OCI-LY1 (cell line): ENCODE measurements around the gene MAP3K7.

Experiments
- H2AFZ ChIP-seq: fragments of 200-600 bp; sonication (generic), shearing (Covaris generic); 2 replicates; pipeline ENCODE4 v1.6.0; 2014; ENCODE audit warnings: antibody characterized with exemption, mild to moderate bottlenecking, low read length
- H3F3A ChIP-seq: fragments of 200-600 bp; sonication (generic), shearing (Covaris generic); 2 replicates; pipeline ENCODE4 v1.6.0; 2014; ENCODE audit warnings: mild to moderate bottlenecking, antibody characterized with exemption, low read length, moderate library complexity; ENCODE audit not compliant: insufficient read depth
- H3K27ac ChIP-seq: fragments of 200-600 bp; sonication (generic); 2 replicates; pipeline ENCODE4 v1.5.1; 2014; ENCODE audit warnings: low read length, mixed run types, mild to moderate bottlenecking, low read depth; ENCODE audit not compliant: poor library complexity, severe bottlenecking
- H3K27me3 ChIP-seq: fragments of 200-600 bp; sonication (generic); 2 replicates; pipeline ENCODE4 v1.6.0; 2014; ENCODE audit warnings: antibody characterized with exemption, mild to moderate bottlenecking, low read length, moderate library complexity; ENCODE audit not compliant: insufficient read depth
- H3K36me3 ChIP-seq: fragments of 200-600 bp; sonication (generic); 2 replicates; pipeline ENCODE4 v1.6.1; 2014; ENCODE audit warnings: mild to moderate bottlenecking, antibody characterized with exemption, low read length, moderate library complexity, mixed read lengths; ENCODE audit not compliant: insufficient read depth
- H3K4me1 ChIP-seq: fragments of 200-600 bp; sonication (generic); 2 replicates; pipeline ENCODE4 v1.5.1; 2014; ENCODE audit warnings: mild to moderate bottlenecking, low read length, moderate library complexity; ENCODE audit not compliant: insufficient read depth, severe bottlenecking
- H3K4me2 ChIP-seq: fragments of 200-600 bp; sonication (generic), shearing (Covaris generic); 2 replicates; pipeline ENCODE4 v1.6.1; 2014; ENCODE audit warnings: low read length
- H3K4me3 ChIP-seq: fragments of 200-600 bp; sonication (generic); 2 replicates; pipeline ENCODE4 v1.5.1; 2014; ENCODE audit warnings: low read length, low read depth, mild to moderate bottlenecking, mixed read lengths; ENCODE audit not compliant: poor library complexity, severe bottlenecking
- H3K79me2 ChIP-seq: fragments of 200-600 bp; shearing (Covaris generic); 2 replicates; pipeline ENCODE4 v1.6.1; 2016; ENCODE audit warnings: mixed run types, low read length, mixed read lengths; ENCODE audit not compliant: insufficient read depth
- H3K9ac ChIP-seq: fragments of 200-600 bp; sonication (generic), shearing (Covaris generic); 2 replicates; pipeline ENCODE4 v1.6.1; 2014; ENCODE audit warnings: mild to moderate bottlenecking, low read length, mixed read lengths
- H3K9me2 ChIP-seq: fragments of 200-600 bp; sonication (generic), shearing (Covaris generic); 2 replicates; pipeline ENCODE4 v1.6.1; 2014; ENCODE audit warnings: low read depth, mild to moderate bottlenecking, low read length, mixed read lengths
- H3K9me3 ChIP-seq: fragments of 200-600 bp; shearing (Covaris generic); 2 replicates; pipeline ENCODE4 v1.6.1; 2014; ENCODE audit warnings: low read length, mixed read lengths
- H4K20me1 ChIP-seq: fragments of 200-600 bp; sonication (generic), shearing (Covaris generic); 2 replicates; pipeline ENCODE4 v1.6.0; 2016; ENCODE audit warnings: mild to moderate bottlenecking, low read length; ENCODE audit not compliant: insufficient read depth
- CTCF ChIP-seq: fragments of 200-600 bp; sonication (generic), shearing (Covaris generic); IDR thresholded peaks from 2 replicates; pipeline ENCODE4 v1.5.1; 2017; ENCODE audit warnings: mild to moderate bottlenecking, antibody characterized with exemption, low read length, moderate library complexity, mixed read lengths
- EZH2 ChIP-seq: fragments of 200-600 bp; sonication (generic), shearing (Covaris generic); IDR thresholded peaks from 2 replicates; pipeline ENCODE4 v1.8.0; 2017; ENCODE audit warnings: borderline replicate concordance, mixed run types, mild to moderate bottlenecking, antibody characterized with exemption, low read length, moderate library complexity, mixed read lengths

MAP3K7 gene

GRCh38 chr6:90619221-90619620, 32.3 kb upstream of the MAP3K7 start:
- no peaks in the 10 kb centered on the region for H3K9me2 ChIP-seq
- H3K36me3 ChIP-seq, result no peaks in the 10 kb centered on the region
- no peak overlapping the region for H3K4me2 ChIP-seq
- H3K27me3 ChIP-seq, result no peaks in the 10 kb centered on the region; the same call in 1 of the 2 replicates
- H3K4me1 ChIP-seq, result no peaks in the 10 kb centered on the region
- no peaks in the 10 kb centered on the region for H3K79me2 ChIP-seq
- no peak overlapping the region for H3K27ac ChIP-seq
- H3K4me3 ChIP-seq, result no peak overlapping the region
- TF ChIP-seq EZH2 (no peak), CTCF (no peak)
- no peak overlapping the region for H3K9ac ChIP-seq
- no peaks in the 10 kb centered on the region for H3F3A ChIP-seq
- no peaks in the 10 kb centered on the region for H4K20me1 ChIP-seq
- no peaks in the 10 kb centered on the region for H3K9me3 ChIP-seq
- no peak overlapping the region for H2AFZ ChIP-seq

GRCh38 chr6:90612313-90612680, 25.4 kb upstream of the MAP3K7 start:
- no peaks in the 10 kb centered on the region for H3K9me2 ChIP-seq
- no peak overlapping the region for H3K4me3 ChIP-seq
- H3K4me1 ChIP-seq, result no peaks in the 10 kb centered on the region
- no peak for TF ChIP-seq CTCF
- no peak for TF ChIP-seq EZH2
- H3K36me3 ChIP-seq, result no peaks in the 10 kb centered on the region
- no peaks in the 10 kb centered on the region for H4K20me1 ChIP-seq
- no peaks in the 10 kb centered on the region for H3K79me2 ChIP-seq
- H3K4me2 ChIP-seq, result no peak overlapping the region
- no peaks in the 10 kb centered on the region for H3F3A ChIP-seq
- H3K9me3 ChIP-seq, result no peaks in the 10 kb centered on the region
- H3K27me3 ChIP-seq, result peaks cover 10% of the 10 kb centered on the region
- H3K27ac ChIP-seq, result no peak overlapping the region
- H3K9ac ChIP-seq, result no peak overlapping the region
- no peak overlapping the region for H2AFZ ChIP-seq

GRCh38 chr6:90611543-90612312, 24.9 kb upstream of the MAP3K7 start:
- no peak overlapping the region; the same call in 1 of the 2 replicates for H3K9ac ChIP-seq
- H3K9me2 ChIP-seq, result no peaks in the 10 kb centered on the region

More at GRCh38 chr6:90611543-90612312, 24.9 kb upstream of the MAP3K7 start:
- no peaks in the 10 kb centered on the region for H3K9me3 ChIP-seq
- H3K4me1 ChIP-seq, result no peaks in the 10 kb centered on the region
- H2AFZ ChIP-seq, result no peak overlapping the region
- no peaks in the 10 kb centered on the region for H3K36me3 ChIP-seq
- H3K4me2 ChIP-seq, result peak overlapping the region; percentile 71; the same call in 1 of the 2 replicates
- no peaks in the 10 kb centered on the region for H3F3A ChIP-seq
- peaks cover 10% of the 10 kb centered on the region for H3K27me3 ChIP-seq
- H4K20me1 ChIP-seq, result no peaks in the 10 kb centered on the region
- no peaks in the 10 kb centered on the region for H3K79me2 ChIP-seq
- TF ChIP-seq CTCF, result no peak
- no peak for TF ChIP-seq EZH2
- no peak overlapping the region for H3K27ac ChIP-seq
- peak overlapping the region; percentile 54 for H3K4me3 ChIP-seq
